Activated T-cell treated with anti-CD3 and anti-CD28 coated beads, Interleukin-2, amount 50 U/mL, for 48 hours (primary cell): ENCODE data around the gene ZNF76.

Experiments
- DNase-seq, 2 experiments: peaks; one replicate each; pipeline ENCODE4 v3.0.0-alpha.2; 2020

ZNF76 gene

GRCh38 chr6:35272005-35272404, 12.5 kb downstream of the ZNF76 start:
- no peak for DNase-seq

GRCh38 chr6:35273822-35274559, 14.5 kb downstream of the ZNF76 start:
- DNase-seq, result no peak

- DNase-seq, result no peak
These were observed 16.3 kb downstream of the ZNF76 start for GRCh38 chr6:35275744-35276260.

GRCh38 chr6:35278708-35279107, 19.2 kb downstream of the ZNF76 start:
- no peak for DNase-seq

- no peak for DNase-seq
These were observed 21.4 kb downstream of the ZNF76 start for GRCh38 chr6:35280903-35281302.

- no peak for DNase-seq
These were observed 22.9 kb downstream of the ZNF76 start for GRCh38 chr6:35282472-35282871.

GRCh38 chr6:35283361-35283760, 23.8 kb downstream of the ZNF76 start:
- no peak for DNase-seq

- no peak for DNase-seq
These were observed 28.3 kb downstream of the ZNF76 start for GRCh38 chr6:35287671-35288396.

GRCh38 chr6:35288834-35289233, 29.3 kb downstream of the ZNF76 start:
- DNase-seq, result no peak

- DNase-seq, result no peak
These were observed 32.0 kb downstream of the ZNF76 start for GRCh38 chr6:35291491-35291890.

GRCh38 chr6:35292494-35292893, 33.0 kb downstream of the ZNF76 start:
- no peak for DNase-seq

- no peak for DNase-seq
These were observed 34.1 kb downstream of the ZNF76 start for GRCh38 chr6:35293681-35294080.

GRCh38 chr6:35294308-35294945, 34.9 kb downstream of the ZNF76 start:
- DNase-seq, result peak; percentile 57 to 61

GRCh38 chr6:35295036-35295435, 35.5 kb downstream of the ZNF76 start:
- DNase-seq, result no peak

GRCh38 chr6:35295521-35296315, 36.2 kb downstream of the ZNF76 start:
- no peak for DNase-seq

GRCh38 chr6:35296931-35297600, 37.5 kb downstream of the ZNF76 start:
- DNase-seq, result no peak

- DNase-seq, result peak; percentile 89 to 92
These were observed 38.3 kb downstream of the ZNF76 start, which contains the start of gene DEF6 for GRCh38 chr6:35297601-35298481. TSS of gene DEF6 (plus strand) at chr6:35297818. CDS start at chr6:35297857, 39 bp downstream.

GRCh38 chr6:35298625-35299140, 39.1 kb downstream of the ZNF76 start:
- DNase-seq, result peak in 1 of 2 experiments; percentile 55

GRCh38 chr6:35299674-35300073, 40.1 kb downstream of the ZNF76 start:
- peak in 1 of 2 experiments; percentile 44 for DNase-seq

- peak in 1 of 2 experiments; percentile 46 for DNase-seq
These were observed 41.3 kb downstream of the ZNF76 start for GRCh38 chr6:35300848-35301247.
